Mesenteric fat pad (tissue), 1 donor: ENCODE data around the gene SYMPK. TPM values are rescaled to one million over a fixed set of nuclear protein-coding genes. Genes with fewer than 3 reads are reported as not detected.
A peak's percentile ranks its signal among the peaks of the same experiment; 100 is the strongest.

ENCODE experiments used
- DNase-seq: peaks from one replicate; pipeline ENCODE4 v3.0.0-alpha.2; 2020; ENCODE audit warnings: low spot score
- total RNA-seq: library from RNA; stranded (reverse); fragmentation: NEBNext Ultra II Directional; extraction: Animal tissue kit (Norgen Biotek cat#: 25700); gene quantifications from one replicate; pipeline ENCODE4 v1.2.1, GENCODE V29; 2021
- donor health status: DM: yes; HTN: yes; CAD: no.

Gene SYMPK
- total RNA-seq, 1 donor from 2014 or later, result 52.8 TPM

DNA sequence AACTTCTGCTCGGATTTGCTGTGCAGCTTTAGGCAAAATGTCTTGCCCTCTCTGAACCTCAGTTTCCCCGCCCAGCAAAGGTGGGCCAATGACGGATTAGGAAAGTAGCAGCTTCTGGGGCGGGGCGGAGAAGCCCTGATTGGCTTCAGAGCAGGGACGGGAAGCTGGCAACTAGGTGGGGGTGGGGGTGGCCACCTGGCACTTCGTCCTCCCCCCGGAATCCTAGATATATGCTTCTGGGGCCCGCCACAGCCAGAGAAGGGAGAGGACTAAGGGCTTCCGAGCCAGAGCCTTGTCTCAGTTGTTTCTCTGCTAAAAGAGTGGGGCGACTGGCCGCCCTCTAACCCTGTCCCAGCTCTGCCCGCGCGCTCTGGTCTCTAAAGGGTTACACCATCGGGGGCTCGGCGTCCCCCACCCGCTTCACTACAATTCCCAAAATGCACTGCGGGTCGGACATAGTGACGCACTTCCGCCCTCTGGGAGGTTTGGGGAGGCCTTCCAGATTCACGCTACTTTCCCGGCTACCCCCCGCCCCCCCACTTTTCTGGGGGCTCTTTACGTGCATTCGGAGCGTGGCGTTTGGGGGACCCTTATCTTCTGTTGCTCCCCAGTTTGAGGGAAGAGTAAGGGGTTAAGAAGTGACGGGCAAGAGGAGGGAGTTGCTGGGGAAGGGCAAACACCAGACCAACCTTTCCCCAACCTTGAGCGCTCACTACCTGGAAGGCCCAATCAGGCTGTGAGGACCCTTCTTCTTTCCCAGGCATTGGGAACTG, 23.7 kb upstream of the SYMPK start:
- peak; percentile 96 for DNase-seq

DNA sequence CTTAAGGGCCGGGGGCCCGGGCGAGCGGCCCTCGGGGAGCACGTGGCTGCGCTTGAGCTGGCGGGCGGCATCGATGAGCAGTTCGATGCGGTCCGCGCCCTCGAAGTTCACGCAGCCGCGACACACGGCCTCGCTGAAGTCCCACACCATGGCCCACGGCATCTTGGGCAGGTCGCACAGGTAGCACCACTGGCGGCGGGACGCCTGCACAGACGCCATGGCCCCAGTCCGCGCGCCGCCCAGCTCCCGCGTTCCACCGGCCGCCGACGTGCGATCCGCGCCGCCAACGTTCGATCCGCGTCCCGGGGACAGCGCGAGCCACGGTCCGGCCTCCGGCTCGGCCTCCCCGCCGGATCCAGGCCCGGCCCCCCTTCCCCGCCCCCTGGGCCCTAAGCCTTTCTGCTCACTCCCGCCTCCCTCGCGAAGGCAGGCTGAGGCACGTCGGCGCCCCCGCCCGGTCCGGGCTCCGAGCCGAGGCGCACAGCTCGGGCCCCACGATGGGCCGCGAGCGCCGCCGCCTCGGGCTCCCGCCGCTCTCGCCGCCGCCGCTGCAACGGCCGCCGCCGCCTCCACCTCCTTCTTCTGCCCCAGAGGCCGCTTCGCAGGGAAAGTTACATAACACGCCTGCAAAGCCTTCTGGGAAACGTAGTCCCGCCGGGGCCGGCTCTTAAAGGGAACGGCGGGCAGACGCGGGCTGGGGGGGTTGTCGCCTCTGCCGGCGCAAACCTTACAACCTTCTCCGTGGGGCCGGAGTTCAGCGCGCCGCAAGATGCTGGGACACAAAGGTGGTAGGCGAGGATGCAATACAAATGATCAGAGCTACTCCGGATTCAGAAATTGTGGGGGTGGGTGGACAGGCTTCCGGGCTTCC, 22.8 kb upstream of the SYMPK start, which contains the start of gene IRF2BP1:
Gene IRF2BP1, minus strand, starts transcription at position 586 of the 871 bp plus-strand sequence. Its CDS starts 367 bp downstream, at position 219.
- peak; percentile 96 for DNase-seq

DNA sequence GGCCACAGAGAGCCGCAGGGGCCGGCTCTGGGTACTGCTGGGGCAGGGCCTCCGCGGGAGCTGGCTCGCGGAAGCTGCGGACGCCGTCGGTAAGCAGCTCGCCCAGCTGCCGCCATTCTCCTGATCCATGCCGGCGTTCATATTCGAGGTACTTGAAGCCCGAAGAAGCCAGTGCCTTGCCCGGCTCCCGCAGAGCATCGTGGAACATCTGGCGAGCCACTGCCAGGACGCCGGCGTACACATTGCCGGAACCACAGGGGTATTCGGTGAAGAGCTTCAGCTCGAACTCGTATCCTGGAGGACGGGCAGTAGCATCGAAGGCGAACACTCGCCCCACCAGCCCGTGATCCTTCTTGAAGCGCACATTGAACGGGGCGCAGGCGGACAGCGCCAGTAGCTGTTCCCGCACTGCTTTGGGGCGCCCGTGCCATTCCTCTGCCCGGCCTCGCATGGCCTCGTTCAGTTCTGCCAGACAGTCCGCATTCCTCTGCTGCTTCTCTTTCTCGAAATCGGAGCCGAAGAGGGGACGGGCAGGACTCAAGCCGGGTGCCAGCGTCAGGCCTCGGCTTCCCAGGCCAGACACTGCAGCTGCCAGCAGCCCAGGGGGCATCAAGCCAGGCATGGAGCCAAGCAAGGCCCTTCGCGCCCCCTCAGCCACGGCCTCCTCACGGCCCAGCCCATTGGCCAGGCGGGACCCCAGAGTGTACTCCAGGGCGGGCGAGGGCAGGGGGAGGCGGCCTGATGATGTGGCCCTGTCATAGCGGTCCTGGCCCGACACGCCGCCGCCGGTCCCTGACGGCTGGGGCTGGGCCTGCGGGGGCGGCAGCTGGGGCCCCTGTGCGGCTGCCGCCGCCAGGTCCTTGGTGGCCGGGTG, 22.0 kb upstream of the SYMPK start:
- no peak for DNase-seq

- DNase-seq, result no peak
Observed at GRCh38 chr19:45883881-45884681, 21.1 kb upstream of the SYMPK start.

GRCh38 chr19:45883586-45883880, 20.6 kb upstream of the SYMPK start:
- DNase-seq, result no peak

DNA sequence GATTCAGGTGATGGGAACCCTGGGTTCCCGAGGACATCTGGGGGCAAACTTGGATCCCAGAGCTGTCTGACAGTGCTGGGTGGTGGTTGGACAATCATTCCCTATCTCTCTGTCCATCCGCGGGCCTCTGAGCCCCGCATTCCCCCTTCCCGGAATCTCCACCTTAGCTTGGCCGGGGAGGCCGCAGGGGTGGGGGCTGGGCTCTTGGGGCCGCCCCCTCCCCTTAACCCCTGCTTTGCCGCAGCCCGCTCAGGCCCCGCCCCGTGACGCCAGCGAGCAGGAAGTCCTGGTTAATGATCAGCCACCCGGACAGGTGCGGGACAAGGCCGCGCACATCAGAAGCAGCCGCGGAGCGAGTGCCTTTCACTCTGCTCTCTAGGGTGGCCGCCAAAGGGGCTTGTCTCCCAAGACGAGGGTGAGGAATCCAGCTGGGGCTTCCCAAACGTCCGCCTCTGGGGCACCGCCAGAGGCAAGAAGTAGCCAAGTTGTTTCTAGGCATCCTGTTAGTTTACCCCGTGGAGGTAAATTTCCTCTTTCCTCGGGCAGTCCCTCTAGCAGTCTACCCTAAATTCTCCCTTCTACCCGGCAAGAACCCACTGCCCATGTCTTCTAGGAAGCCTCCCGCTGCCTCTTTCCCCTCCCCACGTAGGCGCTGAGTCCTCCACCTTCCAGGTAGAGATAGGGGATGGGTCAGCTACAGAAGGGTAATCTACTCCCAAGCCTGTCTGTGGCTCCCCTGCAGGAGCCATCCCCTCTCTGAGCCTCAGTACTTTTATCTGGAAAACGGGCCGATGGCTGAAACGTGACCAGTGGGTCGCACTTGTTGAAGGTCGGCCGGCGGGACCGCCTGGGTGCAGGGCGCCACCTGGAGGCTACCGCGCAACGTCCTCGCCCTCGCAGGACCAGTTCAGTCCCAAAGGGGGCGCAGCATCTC, 20.0 kb upstream of the SYMPK start:
- no peak for DNase-seq

- no peak for DNase-seq
Observed at GRCh38 chr19:45881909-45882528, 19.1 kb upstream of the SYMPK start.

- DNase-seq, result no peak
Observed at GRCh38 chr19:45881082-45881908, 18.3 kb upstream of the SYMPK start.

GRCh38 chr19:45879971-45880370, 17.0 kb upstream of the SYMPK start:
- no peak for DNase-seq

DNA sequence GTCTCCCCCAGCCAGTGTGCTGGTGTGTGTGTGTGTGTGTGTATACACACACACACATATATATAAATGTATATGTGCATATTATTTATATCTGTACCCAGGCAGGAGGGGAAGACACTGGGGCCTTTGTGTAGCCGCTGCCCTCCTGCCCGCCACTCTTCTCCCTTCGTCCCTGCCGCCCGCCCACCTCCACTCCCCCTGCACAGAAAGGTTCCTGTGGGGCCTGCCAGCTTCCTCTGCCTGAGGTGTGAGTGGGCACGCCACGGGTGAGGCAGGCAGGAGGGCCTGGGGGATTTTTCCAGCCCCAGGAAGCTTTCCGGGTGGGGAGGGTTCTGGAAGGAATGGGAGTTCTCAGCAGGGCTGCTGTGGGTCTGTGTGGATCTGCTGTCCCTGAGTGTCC, 16.1 kb upstream of the SYMPK start:
- DNase-seq, result no peak

- DNase-seq, result no peak
Observed at GRCh38 chr19:45878043-45878794, 15.3 kb upstream of the SYMPK start.

GRCh38 chr19:45876411-45877197, 13.7 kb upstream of the SYMPK start:
- DNase-seq, result no peak

- DNase-seq, result no peak
Observed at GRCh38 chr19:45876161-45876410, 13.1 kb upstream of the SYMPK start.

- no peak for DNase-seq
Observed at GRCh38 chr19:45874620-45874966, 11.6 kb upstream of the SYMPK start.

DNA sequence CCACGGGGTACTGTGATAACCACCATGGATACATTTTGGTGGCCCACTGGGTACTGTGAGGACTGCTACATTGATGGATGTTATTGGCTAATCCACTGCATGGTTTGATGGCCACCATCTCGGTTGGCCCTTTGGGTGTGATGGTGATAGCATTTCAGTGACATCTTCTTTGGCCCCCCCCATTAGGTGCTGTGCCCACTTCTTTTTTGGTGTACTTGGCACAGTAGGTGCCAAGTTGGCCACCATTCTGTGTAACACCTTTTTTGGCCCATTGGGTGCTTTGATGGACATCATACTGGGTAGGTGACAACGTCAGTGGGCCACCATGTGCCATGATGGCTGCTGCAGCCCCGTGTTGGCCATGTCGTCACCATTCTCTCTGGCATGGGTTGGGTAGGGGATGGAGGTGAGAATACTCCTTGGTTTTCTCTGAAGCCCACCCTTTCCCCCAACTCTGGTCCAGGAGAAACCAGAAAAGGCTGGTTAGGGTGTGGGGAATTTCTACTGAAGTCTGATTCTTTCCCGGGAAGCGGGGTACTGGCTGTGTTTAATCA, 10.3 kb upstream of the SYMPK start:
- no peak for DNase-seq

GRCh38 chr19:45872095-45872919, 9.4 kb upstream of the SYMPK start:
- no peak for DNase-seq
